Vagina (tissue), 2 donors: ENCODE data around the gene TPO. TPM values are rescaled to one million over a fixed set of nuclear protein-coding genes. Genes with fewer than 3 reads are reported as not detected.

Experiments used
- DNase-seq, 2 donors: peaks; one replicate each; pipeline ENCODE4 v3.0.0-alpha.2; 2017; ENCODE audit errors: extremely low spot score in 2 of 2
- H3K27ac ChIP-seq: fragments of 200-600 bp; sonication (generic); one replicate; pipeline ENCODE4 v1.5.1; 2019
- H3K27me3 ChIP-seq: fragments of 200-600 bp; sonication (generic); one replicate; pipeline ENCODE4 v1.5.1; 2019
- H3K36me3 ChIP-seq, 2 donors: fragments of 200-600 bp; sonication (generic); one replicate each; pipeline ENCODE4 v1.5.1; 2017 to 2019
- H3K4me1 ChIP-seq: fragments of 200-600 bp; sonication (generic); one replicate; pipeline ENCODE4 v1.5.1; 2019
- H3K4me3 ChIP-seq, 2 donors: fragments of 200-600 bp; sonication (generic); 1 replicate in 1 of 2; 2 replicates in 1 of 2; pipeline ENCODE4 v1.5.1; 2016 to 2019
- H3K9me3 ChIP-seq: fragments of 200-600 bp; sonication (generic); one replicate; pipeline ENCODE4 v1.5.1; 2019
- POLR2A ChIP-seq, 2 donors: fragments of 450-650 bp; IDR thresholded peaks; one replicate each; pipeline ENCODE4 v1.6.1; 2017; ENCODE audit warnings: antibody characterized with exemption in 2 of 2, mild to moderate bottlenecking in 2 of 2, moderate library complexity in 2 of 2
- POLR2AphosphoS5 ChIP-seq, 2 donors: sonication (generic); formaldehyde crosslinking; IDR thresholded peaks; one replicate each; pipeline ENCODE4 v1.9.0; 2017; ENCODE audit warnings: antibody characterized with exemption in 2 of 2, mild to moderate bottlenecking in 2 of 2, low read depth in 1 of 2; ENCODE audit not compliant: insufficient read depth in 1 of 2
- intact Hi-C: fragments of 100-400 bp; cut with DNase I; formaldehyde crosslinking; loops from one replicate; pipeline ENCODE4 v1.15.1; 2023
- total RNA-seq: library from RNA; depleted of rRNA; stranded (reverse); fragments of >200 nt; gene quantifications from one replicate; pipeline ENCODE4 v1.2.3, GENCODE V29; 2016
- TF ChIP-seq, protein P1 (sequence below), 3 experiments: fragments of 450-650 bp in 2 of 3; fragments of 200-600 bp in 1 of 3; sonication (generic) in 1 of 3; IDR thresholded peaks; one replicate each; pipeline ENCODE4 v1.5.1; 2017 to 2019; ENCODE audit warnings: antibody characterized with exemption in 3 of 3, mild to moderate bottlenecking in 2 of 3, moderate library complexity in 2 of 3

Gene TPO
- total RNA-seq, 1 donor from 2014 or later, result 2.0 TPM

DNA sequence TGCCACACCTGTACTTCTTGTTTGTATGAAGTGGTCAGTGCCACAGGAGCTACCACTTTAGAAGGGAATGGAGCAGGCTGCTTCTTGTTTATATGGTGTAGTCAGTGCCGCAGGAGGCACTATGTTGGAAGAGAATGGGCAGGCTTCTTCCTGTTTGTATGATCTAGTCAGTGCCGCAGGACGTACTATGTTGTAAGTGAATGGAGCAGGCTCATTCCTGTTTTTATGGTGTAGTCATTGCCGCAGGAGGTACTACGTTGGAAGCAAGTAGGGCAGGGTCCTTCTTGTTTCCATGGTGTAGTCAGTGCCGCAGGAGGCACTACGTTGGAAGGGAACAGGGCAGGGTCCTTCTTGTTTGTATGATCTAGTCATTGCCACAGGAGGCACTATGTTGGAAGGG is 27.3 kb downstream of the TPO start:
- Histone ChIP-seq H3K27ac (no peak overlapping the region), H3K4me1 (no peaks in the 10 kb centered on the region), H3K27me3 (no peaks in the 10 kb centered on the region), H3K4me3 (no peak overlapping the region), H3K9me3 (no peaks in the 10 kb centered on the region), H3K36me3 (no peaks in the 10 kb centered on the region)
- TF ChIP-seq POLR2A (IDR thresholded peaks at IDR 0.05), result no peak
- no peak for TF ChIP-seq POLR2AphosphoS5 (IDR thresholded peaks at IDR 0.05; ENCODE audit: insufficient read depth in 1 of 2, low read depth in 1 of 2)
- TF ChIP-seq, protein P1, sequence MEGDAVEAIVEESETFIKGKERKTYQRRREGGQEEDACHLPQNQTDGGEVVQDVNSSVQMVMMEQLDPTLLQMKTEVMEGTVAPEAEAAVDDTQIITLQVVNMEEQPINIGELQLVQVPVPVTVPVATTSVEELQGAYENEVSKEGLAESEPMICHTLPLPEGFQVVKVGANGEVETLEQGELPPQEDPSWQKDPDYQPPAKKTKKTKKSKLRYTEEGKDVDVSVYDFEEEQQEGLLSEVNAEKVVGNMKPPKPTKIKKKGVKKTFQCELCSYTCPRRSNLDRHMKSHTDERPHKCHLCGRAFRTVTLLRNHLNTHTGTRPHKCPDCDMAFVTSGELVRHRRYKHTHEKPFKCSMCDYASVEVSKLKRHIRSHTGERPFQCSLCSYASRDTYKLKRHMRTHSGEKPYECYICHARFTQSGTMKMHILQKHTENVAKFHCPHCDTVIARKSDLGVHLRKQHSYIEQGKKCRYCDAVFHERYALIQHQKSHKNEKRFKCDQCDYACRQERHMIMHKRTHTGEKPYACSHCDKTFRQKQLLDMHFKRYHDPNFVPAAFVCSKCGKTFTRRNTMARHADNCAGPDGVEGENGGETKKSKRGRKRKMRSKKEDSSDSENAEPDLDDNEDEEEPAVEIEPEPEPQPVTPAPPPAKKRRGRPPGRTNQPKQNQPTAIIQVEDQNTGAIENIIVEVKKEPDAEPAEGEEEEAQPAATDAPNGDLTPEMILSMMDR (IDR thresholded peaks at IDR 0.05), result no peak
- intact Hi-C loops, result no loop called here
- DNase-seq, result no peak

DNA sequence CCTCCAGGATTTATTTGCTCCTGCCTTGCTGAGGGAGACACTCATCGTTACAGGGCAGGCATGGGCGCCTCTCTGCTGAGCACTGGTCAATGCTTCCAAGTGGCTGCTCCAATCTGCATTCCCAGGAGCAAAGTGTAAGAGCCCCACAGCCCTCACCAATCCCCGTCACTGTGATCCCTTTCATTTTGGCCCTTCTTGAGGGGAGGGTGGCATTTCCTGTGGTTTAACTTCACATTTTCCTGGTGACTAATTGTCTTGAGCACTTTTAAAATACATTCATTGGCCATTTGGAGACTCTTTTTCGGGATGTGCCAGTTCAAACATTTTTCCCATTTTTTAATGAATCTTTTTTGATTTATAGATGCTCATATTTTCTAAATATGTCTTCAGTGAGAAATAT is 33.0 kb downstream of the TPO start:
- TF ChIP-seq, protein P1 (IDR thresholded peaks at IDR 0.05), result no peak
- TF ChIP-seq POLR2AphosphoS5 (IDR thresholded peaks at IDR 0.05; ENCODE audit: insufficient read depth in 1 of 2, low read depth in 1 of 2) (no peak), POLR2A (IDR thresholded peaks at IDR 0.05) (no peak)
- no peak for DNase-seq
- intact Hi-C loops, result no loop called here
- no peaks in the 10 kb centered on the region for H3K36me3 ChIP-seq
- H3K9me3 ChIP-seq, result no peaks in the 10 kb centered on the region
- no peak overlapping the region for H3K4me3 ChIP-seq
- no peaks in the 10 kb centered on the region for H3K4me1 ChIP-seq
- no peaks in the 10 kb centered on the region for H3K27me3 ChIP-seq
- H3K27ac ChIP-seq, result no peak overlapping the region

DNA sequence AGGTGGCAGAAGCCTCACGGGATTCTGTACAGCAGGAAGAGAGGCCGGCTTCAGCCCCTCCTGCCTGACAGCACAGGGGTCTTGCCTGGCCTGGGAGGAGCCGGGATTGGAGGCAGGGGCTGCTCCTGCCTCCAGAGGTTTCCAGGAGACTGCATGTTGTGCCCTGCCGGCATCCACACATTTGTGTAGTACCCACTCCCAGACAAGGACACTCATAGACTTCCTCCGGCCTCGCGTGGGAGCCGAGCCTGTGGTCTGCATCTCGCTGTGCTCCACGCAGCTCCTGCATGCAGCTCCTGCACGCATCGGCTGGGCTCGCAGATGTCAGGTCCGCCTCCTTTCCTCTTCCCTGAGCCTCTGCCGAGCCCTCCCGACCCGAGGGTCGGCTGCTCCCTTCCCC is 34.7 kb downstream of the TPO start:
- Histone ChIP-seq H3K27me3 (no peaks in the 10 kb centered on the region), H3K27ac (no peak overlapping the region), H3K4me1 (no peaks in the 10 kb centered on the region), H3K36me3 (no peaks in the 10 kb centered on the region), H3K9me3 (no peaks in the 10 kb centered on the region), H3K4me3 (no peak overlapping the region)
- TF ChIP-seq, protein P1 (IDR thresholded peaks at IDR 0.05), result no peak
- TF ChIP-seq POLR2AphosphoS5 (IDR thresholded peaks at IDR 0.05; ENCODE audit: insufficient read depth in 1 of 2, low read depth in 1 of 2), result no peak
- TF ChIP-seq POLR2A (IDR thresholded peaks at IDR 0.05), result no peak
- intact Hi-C loops, result no loop called here
- no peak for DNase-seq

DNA sequence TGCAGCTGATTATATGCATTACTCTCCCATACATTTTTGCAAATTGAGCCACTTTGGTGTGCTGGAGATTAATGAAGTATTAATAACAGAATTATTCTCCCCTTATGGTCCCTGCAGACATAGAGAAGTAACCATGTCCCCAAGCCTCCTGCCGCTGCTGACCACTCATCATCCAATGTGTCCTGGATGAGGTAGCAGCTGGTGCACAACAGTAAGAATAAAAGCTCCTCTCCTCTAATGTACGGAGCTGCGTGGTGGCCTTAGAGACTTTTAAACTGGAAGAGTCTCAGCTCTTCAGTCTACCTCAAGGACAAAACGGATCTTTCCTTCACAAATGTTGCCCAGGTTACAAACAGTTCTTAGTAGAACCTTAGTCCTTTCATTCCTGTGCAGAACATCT is 37.7 kb downstream of the TPO start:
- no peak overlapping the region for H3K27ac ChIP-seq
- H3K4me1 ChIP-seq, result no peaks in the 10 kb centered on the region
- intact Hi-C loops, result no loop called here
- no peaks in the 10 kb centered on the region for H3K9me3 ChIP-seq
- H3K36me3 ChIP-seq, result no peaks in the 10 kb centered on the region
- TF ChIP-seq, protein P1 (IDR thresholded peaks at IDR 0.05), result no peak
- TF ChIP-seq POLR2A (IDR thresholded peaks at IDR 0.05) (no peak), POLR2AphosphoS5 (IDR thresholded peaks at IDR 0.05; ENCODE audit: insufficient read depth in 1 of 2, low read depth in 1 of 2) (no peak)
- no peaks in the 10 kb centered on the region for H3K27me3 ChIP-seq
- DNase-seq, result no peak
- H3K4me3 ChIP-seq, result no peak overlapping the region

DNA sequence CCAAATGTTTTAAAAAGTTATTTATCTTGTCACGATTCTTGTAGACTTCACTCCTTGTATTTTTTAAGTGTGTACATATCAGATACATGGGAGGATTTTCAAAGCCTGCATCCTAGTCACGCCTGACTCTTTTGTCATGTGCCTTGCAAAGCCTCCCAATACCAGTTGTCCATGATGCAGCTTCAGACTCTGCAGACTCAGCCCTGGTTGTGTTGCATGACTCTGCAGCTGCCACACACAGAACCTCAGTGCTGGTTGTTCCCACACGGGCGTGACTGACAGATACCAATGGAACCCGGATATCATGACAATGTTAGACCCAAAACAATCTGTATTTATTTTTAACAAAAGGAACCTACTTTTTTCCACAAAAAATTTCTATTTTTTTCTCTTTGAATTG is 38.2 kb downstream of the TPO start:
- no peak for TF ChIP-seq POLR2AphosphoS5 (IDR thresholded peaks at IDR 0.05; ENCODE audit: insufficient read depth in 1 of 2, low read depth in 1 of 2)
- TF ChIP-seq, protein P1 (IDR thresholded peaks at IDR 0.05), result no peak
- TF ChIP-seq POLR2A (IDR thresholded peaks at IDR 0.05), result no peak
- Histone ChIP-seq H3K27ac (no peak overlapping the region), H3K27me3 (no peaks in the 10 kb centered on the region), H3K36me3 (no peaks in the 10 kb centered on the region), H3K4me3 (no peak overlapping the region), H3K9me3 (no peaks in the 10 kb centered on the region), H3K4me1 (no peaks in the 10 kb centered on the region)
- intact Hi-C loops, result no loop called here
- DNase-seq, result no peak
